Activated CD4-positive, alpha-beta memory T cell treated with anti-CD3 and anti-CD28 coated beads for 36 hours (primary cell): Measurements from ENCODE around the gene MTM1. TPM values are rescaled to one million over a fixed set of nuclear protein-coding genes. Genes with fewer than 3 reads are reported as not detected.

ENCODE experiments used
- CTCF ChIA-PET: fragments of 350-600 bp; sonication (Branson Sonifier 250); formaldehyde crosslinking; loops from one replicate; lab custom pipeline; 2021; ENCODE audit warnings: antibody characterized with exemption, inconsistent platforms; lab: Charles Lee
- POLR2A ChIA-PET: fragments of 350-600 bp; sonication (Branson Sonifier 250); formaldehyde crosslinking; loops from one replicate; lab custom pipeline; 2021; ENCODE audit warnings: antibody characterized with exemption; lab: Charles Lee
- DNase-seq: peaks from one replicate; pipeline ENCODE4 v3.0.0-alpha.2; 2020
- H3K27ac Mint-ChIP-seq: one replicate; pipeline ENCODE4 v1.8.0; 2021; ENCODE audit warnings: mixed read lengths
- H3K27me3 Mint-ChIP-seq: one replicate; pipeline ENCODE4 v1.8.0; 2021; ENCODE audit warnings: mixed read lengths
- H3K36me3 Mint-ChIP-seq: one replicate; pipeline ENCODE4 v1.8.0; 2021; ENCODE audit warnings: mixed read lengths
- H3K4me1 Mint-ChIP-seq: one replicate; pipeline ENCODE4 v1.8.0; 2021; ENCODE audit warnings: low read depth, mixed read lengths
- H3K4me3 Mint-ChIP-seq: one replicate; pipeline ENCODE4 v1.8.0; 2021; ENCODE audit warnings: mild to moderate bottlenecking, mixed read lengths
- H3K9me3 Mint-ChIP-seq: one replicate; pipeline ENCODE4 v1.8.0; 2021; ENCODE audit warnings: mixed read lengths
- intact Hi-C: fragments of 100-400 bp; cut with micrococcal nuclease; formaldehyde crosslinking; loops from one replicate; pipeline ENCODE4 v1.15.1; 2023
- total RNA-seq, 2 experiments: library from RNA; stranded (reverse); gene quantifications; one replicate each; pipeline ENCODE4 v1.2.3, GENCODE V29; 2021

MTM1 gene
- total RNA-seq, 2 experiments from 2014 or later, result 24.4 to 24.6 TPM

GRCh38 chrX:150542846-150543229 is 25.6 kb upstream of the MTM1 start:
- no peak overlapping the region for H3K4me3 Mint-ChIP-seq
- ChIA-PET CTCF (no interaction called here), POLR2A (no interaction called here)
- DNase-seq, result no peak
- intact Hi-C loops, result no loop called here
- no peaks in the 10 kb centered on the region for H3K27me3 Mint-ChIP-seq
- no peaks in the 10 kb centered on the region for H3K36me3 Mint-ChIP-seq
- H3K9me3 Mint-ChIP-seq, result no peaks in the 10 kb centered on the region
- peaks cover 13% of the 10 kb centered on the region for H3K4me1 Mint-ChIP-seq
- H3K27ac Mint-ChIP-seq, result no peak overlapping the region

DNA sequence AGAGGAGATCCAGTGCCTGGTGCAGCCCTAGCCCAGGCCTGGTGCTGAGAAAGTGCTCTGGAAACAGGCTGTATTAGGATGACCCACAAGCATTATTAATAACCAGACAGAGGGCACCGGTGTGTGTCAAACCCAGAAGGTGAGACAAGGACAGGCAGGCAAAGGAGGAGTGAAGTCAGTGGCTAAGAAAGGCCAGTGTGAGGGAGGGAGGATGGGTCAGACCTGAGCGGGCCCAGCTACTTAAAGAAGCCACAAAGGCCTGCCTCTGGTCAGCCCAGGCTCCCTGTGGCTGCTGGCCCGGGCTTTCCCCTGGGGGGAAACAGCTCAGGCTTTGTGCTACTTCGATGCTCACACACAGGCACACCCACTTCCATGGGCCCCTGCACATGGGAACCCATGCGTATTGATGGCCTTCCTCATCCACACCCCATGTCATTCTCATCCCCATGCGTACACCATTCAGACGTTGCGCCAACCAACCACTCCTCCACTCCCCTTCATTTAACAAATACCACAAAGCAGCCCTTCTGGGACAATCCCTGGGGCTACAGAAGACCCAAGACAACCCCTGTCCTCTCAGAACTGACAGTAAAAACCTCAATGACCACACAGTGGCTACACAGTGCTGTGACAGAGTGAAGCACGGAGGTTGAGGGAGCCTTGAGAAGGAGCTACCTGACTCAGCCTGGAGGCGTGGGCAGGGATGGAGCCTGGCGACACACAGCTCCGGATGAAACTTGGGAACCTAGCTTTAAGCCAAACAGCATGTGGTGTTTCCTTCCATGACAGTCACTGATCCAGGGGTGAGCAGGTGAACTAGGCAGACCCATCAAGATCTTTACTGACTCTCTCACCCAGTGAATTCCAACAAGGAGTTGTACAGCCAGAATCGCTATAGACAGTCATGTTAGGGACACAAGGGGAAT is 24.9 kb upstream of the MTM1 start:
- no peak overlapping the region for H3K27ac Mint-ChIP-seq
- H3K27me3 Mint-ChIP-seq, result no peaks in the 10 kb centered on the region
- H3K4me3 Mint-ChIP-seq, result no peak overlapping the region
- ChIA-PET CTCF (no interaction called here), POLR2A (no interaction called here)
- peaks cover 19% of the 10 kb centered on the region for H3K4me1 Mint-ChIP-seq
- no peaks in the 10 kb centered on the region for H3K36me3 Mint-ChIP-seq
- intact Hi-C loops, result no loop called here
- DNase-seq, result no peak
- no peaks in the 10 kb centered on the region for H3K9me3 Mint-ChIP-seq

DNA sequence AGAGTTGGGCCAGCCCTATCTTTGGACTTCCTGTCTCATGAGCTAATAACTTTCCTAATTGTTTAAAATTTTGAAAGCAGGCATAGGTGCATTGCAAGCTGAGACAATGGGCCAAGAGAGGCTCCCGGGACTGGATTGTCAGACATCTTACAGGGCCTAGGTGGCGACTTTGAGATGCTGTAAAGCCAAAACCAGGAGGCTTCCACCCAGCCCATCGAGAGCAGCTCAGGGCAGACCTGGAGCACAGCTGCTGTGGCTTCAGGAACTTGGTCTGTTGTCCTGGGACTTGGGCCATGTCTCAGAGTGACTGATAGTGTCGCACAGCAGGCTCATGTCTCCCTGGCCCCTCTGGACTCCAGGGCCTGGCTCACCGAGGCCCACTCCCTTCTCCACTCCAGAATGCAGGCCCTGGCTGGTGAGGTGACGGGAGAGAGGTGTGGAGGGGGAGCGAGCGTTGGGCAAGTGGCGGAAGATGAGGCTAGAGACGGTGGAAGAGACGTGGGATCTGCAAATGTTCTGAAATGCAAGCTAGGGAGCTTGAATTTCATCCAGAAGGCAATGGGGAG is 24.1 kb upstream of the MTM1 start:
- no peaks in the 10 kb centered on the region for H3K27me3 Mint-ChIP-seq
- H3K4me3 Mint-ChIP-seq, result no peak overlapping the region
- H3K27ac Mint-ChIP-seq, result no peak overlapping the region
- peaks cover 26% of the 10 kb centered on the region for H3K4me1 Mint-ChIP-seq
- intact Hi-C loops, result no loop called here
- CTCF ChIA-PET, result interaction anchor here (1.1 kb wide), 1 partner anchor 26 kb away, joined by 3 read pairs; no protein-coding TSS in a partner anchor
- POLR2A ChIA-PET, result no interaction called here
- no peaks in the 10 kb centered on the region for H3K36me3 Mint-ChIP-seq
- DNase-seq, result peak; percentile 33
- H3K9me3 Mint-ChIP-seq, result no peaks in the 10 kb centered on the region

- H3K9me3 Mint-ChIP-seq, result no peaks in the 10 kb centered on the region
- no peaks in the 10 kb centered on the region for H3K36me3 Mint-ChIP-seq
- intact Hi-C loops, result loop anchor here (5.0 kb wide), 1 partner anchor 42 kb away; no protein-coding TSS in a partner anchor
- no peak overlapping the region for H3K27ac Mint-ChIP-seq
- ChIA-PET POLR2A (interaction anchor here (0.5 kb wide), 1 partner anchor 11 kb away, joined by 3 read pairs; no protein-coding TSS in a partner anchor), CTCF (interaction anchor here (1.1 kb wide), 1 partner anchor 25 kb away, joined by 3 read pairs; no protein-coding TSS in a partner anchor)
- H3K27me3 Mint-ChIP-seq, result no peaks in the 10 kb centered on the region
- H3K4me3 Mint-ChIP-seq, result no peak overlapping the region
- DNase-seq, result no peak
- H3K4me1 Mint-ChIP-seq, result peaks cover 26% of the 10 kb centered on the region
Observed at GRCh38 chrX:150544835-150545770, 23.3 kb upstream of the MTM1 start.

DNA sequence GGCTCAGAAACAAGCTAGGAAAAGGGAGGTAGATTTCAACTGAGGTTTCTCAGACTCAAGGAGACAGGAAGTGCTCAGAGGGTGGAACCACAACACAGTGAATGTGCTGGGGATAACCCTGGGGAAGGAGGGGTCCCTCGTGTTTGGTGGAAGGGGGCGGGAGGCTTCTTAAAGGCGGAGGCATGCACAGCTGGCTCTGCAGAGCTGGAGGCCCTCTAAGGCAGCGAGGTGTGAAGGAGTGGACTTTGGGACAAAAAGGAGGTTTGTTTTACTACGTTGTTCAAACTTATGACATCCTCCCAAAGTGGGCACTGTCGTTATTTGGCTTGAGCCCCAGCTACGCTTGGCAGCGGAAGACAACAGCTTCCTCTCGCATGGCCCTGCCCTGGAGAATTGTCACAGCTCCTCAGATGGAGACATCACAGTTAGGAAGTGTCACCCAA is 21.7 kb upstream of the MTM1 start:
- Mint-ChIP-seq H3K4me1 (peaks cover 26% of the 10 kb centered on the region), H3K27me3 (no peaks in the 10 kb centered on the region), H3K36me3 (no peaks in the 10 kb centered on the region), H3K9me3 (no peaks in the 10 kb centered on the region), H3K4me3 (peak overlapping the region; percentile 64), H3K27ac (peak overlapping the region; percentile 69)
- DNase-seq, result peak; percentile 44
- POLR2A ChIA-PET, result interaction anchor here (1.5 kb wide), 1 partner anchor 23 kb away, joined by 4 read pairs; no protein-coding TSS in a partner anchor
- CTCF ChIA-PET, result no interaction called here
- intact Hi-C loops, result loop anchor here (5.0 kb wide), 1 partner anchor 41 kb away; no protein-coding TSS in a partner anchor

DNA sequence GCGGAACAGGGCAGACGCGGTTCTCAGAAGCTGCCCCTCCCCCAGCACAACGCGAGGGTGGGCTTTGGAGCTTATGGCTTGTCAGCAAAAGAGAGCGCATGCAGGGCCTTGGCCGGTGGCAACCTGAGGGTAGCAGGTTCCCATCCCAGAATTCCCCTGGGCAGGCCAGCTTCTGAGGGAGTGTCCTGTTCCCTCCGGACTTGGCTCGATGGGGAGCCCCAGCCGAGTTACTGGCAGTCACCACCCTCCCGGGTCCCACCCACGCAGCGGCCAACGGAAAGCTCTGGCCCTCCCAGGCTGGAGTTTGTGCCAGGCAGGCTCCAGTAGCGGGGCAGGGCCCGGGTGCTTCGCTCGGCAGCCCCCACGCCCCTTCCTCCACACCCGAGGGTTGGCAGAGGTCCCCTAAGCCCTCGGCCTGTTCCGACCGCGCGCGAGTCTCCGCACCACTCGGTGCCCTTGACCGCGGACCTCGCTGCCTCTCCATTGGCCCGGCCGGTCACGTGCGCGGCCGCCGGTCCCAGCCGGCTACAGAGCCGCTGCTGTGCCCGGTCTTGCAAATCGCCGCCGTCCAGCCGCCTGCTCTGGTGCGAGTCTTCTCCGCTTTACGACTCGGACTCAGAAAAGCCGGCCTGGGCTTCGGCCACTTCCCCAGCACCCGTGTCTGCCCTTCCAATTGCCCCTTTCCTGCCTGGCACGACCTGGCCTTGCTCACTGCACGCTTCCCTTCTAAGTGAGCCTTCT is 20.9 kb upstream of the MTM1 start:
- Mint-ChIP-seq H3K36me3 (no peaks in the 10 kb centered on the region), H3K27ac (peak overlapping the region; percentile 33), H3K9me3 (no peaks in the 10 kb centered on the region), H3K4me3 (peak overlapping the region; percentile 60), H3K4me1 (peaks cover 26% of the 10 kb centered on the region), H3K27me3 (no peaks in the 10 kb centered on the region)
- POLR2A ChIA-PET, result interaction anchor here (1.5 kb wide), 1 partner anchor 22 kb away, joined by 4 read pairs; no protein-coding TSS in a partner anchor
- CTCF ChIA-PET, result no interaction called here
- DNase-seq, result peak; percentile 46
- intact Hi-C loops, result loop anchor here (1.0 to 5.0 kb wide), 2 partner anchors 21 to 40 kb away; partner anchors contain the start of gene MTM1

- Mint-ChIP-seq H3K36me3 (no peaks in the 10 kb centered on the region), H3K4me3 (peak overlapping the region; percentile 60), H3K27ac (peak overlapping the region; percentile 33), H3K27me3 (no peaks in the 10 kb centered on the region), H3K9me3 (no peaks in the 10 kb centered on the region), H3K4me1 (peaks cover 26% of the 10 kb centered on the region)
- no peak for DNase-seq
- ChIA-PET POLR2A (no interaction called here), CTCF (interaction anchor here (1.8 kb wide), 1 partner anchor 39 kb away, joined by 4 read pairs; no protein-coding TSS in a partner anchor)
- intact Hi-C loops, result loop anchor here (1.0 to 5.0 kb wide), 2 partner anchors 20 to 39 kb away; partner anchors contain the start of gene MTM1
Observed at GRCh38 chrX:150548251-150548650, 20.2 kb upstream of the MTM1 start.

- POLR2A ChIA-PET, result no interaction called here
- Mint-ChIP-seq H3K4me1 (peaks cover 26% of the 10 kb centered on the region), H3K4me3 (no peak overlapping the region), H3K27me3 (no peaks in the 10 kb centered on the region), H3K36me3 (no peaks in the 10 kb centered on the region), H3K27ac (no peak overlapping the region), H3K9me3 (no peaks in the 10 kb centered on the region)
- peak; percentile 49 for DNase-seq
- intact Hi-C loops, result loop anchor here (1.0 to 5.0 kb wide), 2 partner anchors 20 to 39 kb away; partner anchors contain the start of gene MTM1
- CTCF ChIA-PET, result interaction anchor here (1.8 kb wide), 1 partner anchor 39 kb away, joined by 4 read pairs; no protein-coding TSS in a partner anchor
Observed at GRCh38 chrX:150548684-150549083, 19.7 kb upstream of the MTM1 start.

DNA sequence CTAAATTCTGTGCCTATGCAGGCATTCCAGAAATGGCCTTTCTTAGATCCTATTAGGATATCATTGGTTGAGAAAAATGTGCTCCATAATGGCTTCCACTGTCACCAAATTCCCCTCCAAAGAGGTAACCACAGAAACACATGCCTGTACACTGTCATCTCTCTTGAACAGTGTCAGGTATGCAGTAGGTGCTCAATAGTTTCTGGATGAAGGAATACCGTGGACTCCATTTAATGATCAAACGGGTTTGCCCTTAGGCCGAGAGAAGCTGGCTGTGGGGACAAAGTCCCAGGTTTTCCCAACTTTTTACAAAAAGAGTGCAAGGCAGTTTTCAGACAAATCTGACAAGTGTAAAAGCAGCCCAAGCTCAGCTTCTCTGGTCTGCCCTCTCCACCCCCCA is 16.5 kb upstream of the MTM1 start:
- H3K4me3 Mint-ChIP-seq, result no peak overlapping the region
- POLR2A ChIA-PET, result no interaction called here
- intact Hi-C loops, result no loop called here
- H3K36me3 Mint-ChIP-seq, result no peaks in the 10 kb centered on the region
- no peak for DNase-seq
- no peak overlapping the region for H3K27ac Mint-ChIP-seq
- H3K4me1 Mint-ChIP-seq, result peaks cover 14% of the 10 kb centered on the region
- CTCF ChIA-PET, result no interaction called here
- no peaks in the 10 kb centered on the region for H3K27me3 Mint-ChIP-seq
- no peaks in the 10 kb centered on the region for H3K9me3 Mint-ChIP-seq

GRCh38 chrX:150558424-150558823 is 10.0 kb upstream of the MTM1 start:
- POLR2A ChIA-PET, result interaction anchor here (0.5 kb wide), 1 partner anchor 192 kb away, joined by 5 read pairs; no protein-coding TSS in a partner anchor

DNA sequence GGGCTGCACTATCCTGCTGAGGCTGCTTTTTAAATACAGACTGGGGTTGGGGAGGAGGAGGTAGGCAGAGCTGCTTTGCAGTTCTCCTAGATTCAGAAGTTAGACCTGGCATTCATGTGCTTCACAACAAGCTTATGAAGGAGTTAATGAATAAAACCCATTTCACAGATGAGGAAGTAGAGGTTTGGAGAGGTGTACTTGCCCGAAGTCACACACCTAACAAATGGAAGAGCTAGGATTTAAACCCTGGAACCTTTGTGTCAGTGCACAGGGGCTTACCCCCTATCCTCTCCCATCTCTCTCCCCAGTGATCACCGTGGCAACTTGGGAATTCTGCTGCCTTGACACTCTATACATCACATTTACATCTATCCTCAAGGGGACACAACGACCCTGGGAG is 3.6 kb upstream of the MTM1 start:
- H3K4me3 Mint-ChIP-seq, result no peak overlapping the region
- no peak overlapping the region for H3K27ac Mint-ChIP-seq
- no peak for DNase-seq
- H3K36me3 Mint-ChIP-seq, result no peaks in the 10 kb centered on the region
- no peaks in the 10 kb centered on the region for H3K27me3 Mint-ChIP-seq
- peaks cover 7% of the 10 kb centered on the region for H3K4me1 Mint-ChIP-seq
- ChIA-PET CTCF (no interaction called here), POLR2A (no interaction called here)
- no peaks in the 10 kb centered on the region for H3K9me3 Mint-ChIP-seq
- intact Hi-C loops, result no loop called here

More at GRCh38 chrX:150558424-150558823, 10.0 kb upstream of the MTM1 start:
- Mint-ChIP-seq H3K4me1 (no peaks in the 10 kb centered on the region), H3K27me3 (no peaks in the 10 kb centered on the region), H3K27ac (no peak overlapping the region), H3K9me3 (no peaks in the 10 kb centered on the region), H3K36me3 (no peaks in the 10 kb centered on the region), H3K4me3 (no peak overlapping the region)
- CTCF ChIA-PET, result no interaction called here
- intact Hi-C loops, result no loop called here
- no peak for DNase-seq
